Measurements from ENCODE around the gene HDAC4. TPM values are rescaled to one million over a fixed set of nuclear protein-coding genes. Genes with fewer than 3 reads are reported as not detected.

The HDAC4 gene
- total and polyA plus RNA-seq, 10 of the 15 experiments (the other 5 are each of a cell fraction or from before 2014, with no cell fraction given), result 0.22 to 15.7 (median 4.8) TPM

- Histone ChIP-seq H4K20me1 (ENCODE audit: control insufficient read depth, insufficient read depth) (no peaks in the 10 kb centered on the region), H3K4me3 (no peak overlapping the region), H3K4me1 (ENCODE audit: control insufficient read depth, insufficient read depth, low read length) (peaks cover 3% of the 10 kb centered on the region; the same call in 1 of the 2 replicates), H3K9ac (ENCODE audit: control insufficient read depth, insufficient read depth, low read length) (no peak overlapping the region), H3K4me2 (ENCODE audit: control insufficient read depth, insufficient read depth) (no peak overlapping the region), H3K9me3 (replicated peaks; ENCODE audit: control insufficient read depth, insufficient read depth, low read length) (no peaks in the 10 kb centered on the region), H3K79me2 (ENCODE audit: control insufficient read depth, insufficient read depth, low read length) (no peaks in the 10 kb centered on the region), H2AFZ (ENCODE audit: control insufficient read depth, low read depth, low read length) (no peak overlapping the region), H3K27ac (ENCODE audit: control insufficient read depth, insufficient read depth) (no peak overlapping the region), H3K27me3 (replicated peaks in 1 of 2; ENCODE audit: control insufficient read depth in 2 of 2, insufficient read depth in 2 of 2, low read length in 1 of 2) (no peaks in the 10 kb centered on the region), H3K36me3 (ENCODE audit: control insufficient read depth in 2 of 2, insufficient read depth in 2 of 2, low read length in 1 of 2) (no peaks in the 10 kb centered on the region)
- intact Hi-C loops (cut with micrococcal nuclease; ENCODE audit: unreplicated experiment) (no loop called here), in situ Hi-C loops (cut with MboI) (no loop called here)
- ChIA-PET CTCF (no interaction called here), POLR2A (no interaction called here), RAD21 (ENCODE audit: unreplicated experiment) (no interaction called here), SMC1A (ENCODE audit: uncharacterized antibody, unreplicated experiment) (no interaction called here)
- 69% methylated on average over 8 of the region's 8 CpGs for WGBS (ENCODE audit: insufficient coverage, insufficient replicate concordance, low lambda C conversion rate, missing lambda C conversion rate)
- TF ChIP-seq HDAC6 (IDR thresholded peaks at IDR 0.05; ENCODE audit: unreplicated experiment), result no peak
- FAIRE-seq (no peak), DNase-seq (ENCODE audit: low read depth, low spot score) (no peak), ATAC-seq (no peak)
- no TSS peak for BruUV-seq (replicated peaks)
Measured at GRCh38 chr2:239113615-239114014, 287.2 kb downstream of the HDAC4 start.

GRCh38 chr2:239113171-239113570 lies 287.6 kb downstream of the HDAC4 start:
- no peaks in the 10 kb centered on the region for H3K27me3 ChIP-seq (replicated peaks in 1 of 2; ENCODE audit: control insufficient read depth in 2 of 2, insufficient read depth in 2 of 2, low read length in 1 of 2)
- no peak overlapping the region for H2AFZ ChIP-seq (ENCODE audit: control insufficient read depth, low read depth, low read length)
- H3K9me3 ChIP-seq (replicated peaks; ENCODE audit: control insufficient read depth, insufficient read depth, low read length), result no peaks in the 10 kb centered on the region
- H3K4me3 ChIP-seq, result no peak overlapping the region
- intact Hi-C loops (cut with micrococcal nuclease; ENCODE audit: unreplicated experiment) (no loop called here), in situ Hi-C loops (cut with MboI) (no loop called here)
- H3K79me2 ChIP-seq (ENCODE audit: control insufficient read depth, insufficient read depth, low read length), result no peaks in the 10 kb centered on the region
- H4K20me1 ChIP-seq (ENCODE audit: control insufficient read depth, insufficient read depth), result no peaks in the 10 kb centered on the region
- ATAC-seq (no peak), DNase-seq (ENCODE audit: low read depth, low spot score) (no peak), FAIRE-seq (no peak)
- ChIA-PET CTCF (no interaction called here), RAD21 (ENCODE audit: unreplicated experiment) (no interaction called here), SMC1A (ENCODE audit: uncharacterized antibody, unreplicated experiment) (no interaction called here), POLR2A (no interaction called here)
- no peak overlapping the region for H3K4me2 ChIP-seq (ENCODE audit: control insufficient read depth, insufficient read depth)
- H3K9ac ChIP-seq (ENCODE audit: control insufficient read depth, insufficient read depth, low read length), result no peak overlapping the region
- H3K36me3 ChIP-seq (ENCODE audit: control insufficient read depth in 2 of 2, insufficient read depth in 2 of 2, low read length in 1 of 2), result no peaks in the 10 kb centered on the region
- no peaks in the 10 kb centered on the region for H3K4me1 ChIP-seq (ENCODE audit: control insufficient read depth, insufficient read depth, low read length)
- BruUV-seq (replicated peaks), result no TSS peak
- H3K27ac ChIP-seq (ENCODE audit: control insufficient read depth, insufficient read depth), result no peak overlapping the region
- 52% methylated on average over 12 of the region's 12 CpGs for WGBS (ENCODE audit: insufficient coverage, insufficient replicate concordance, low lambda C conversion rate, missing lambda C conversion rate)
- no peak for TF ChIP-seq BCL11A (IDR thresholded peaks at IDR 0.05; ENCODE audit: low read depth, low read length)
- no peak for TF ChIP-seq NFIC (IDR thresholded peaks at IDR 0.05; ENCODE audit: low read depth, low read length)
- no peak for TF ChIP-seq HSF1 (IDR thresholded peaks at IDR 0.05; ENCODE audit: low read depth, low read length)
- no peak for TF ChIP-seq BMI1 (IDR thresholded peaks at IDR 0.05; ENCODE audit: borderline replicate concordance)
- no peak for TF ChIP-seq ATF3 (IDR thresholded peaks at IDR 0.05; ENCODE audit: borderline replicate concordance, extremely low read depth, low read depth, low read length)
- TF ChIP-seq, protein P1, sequence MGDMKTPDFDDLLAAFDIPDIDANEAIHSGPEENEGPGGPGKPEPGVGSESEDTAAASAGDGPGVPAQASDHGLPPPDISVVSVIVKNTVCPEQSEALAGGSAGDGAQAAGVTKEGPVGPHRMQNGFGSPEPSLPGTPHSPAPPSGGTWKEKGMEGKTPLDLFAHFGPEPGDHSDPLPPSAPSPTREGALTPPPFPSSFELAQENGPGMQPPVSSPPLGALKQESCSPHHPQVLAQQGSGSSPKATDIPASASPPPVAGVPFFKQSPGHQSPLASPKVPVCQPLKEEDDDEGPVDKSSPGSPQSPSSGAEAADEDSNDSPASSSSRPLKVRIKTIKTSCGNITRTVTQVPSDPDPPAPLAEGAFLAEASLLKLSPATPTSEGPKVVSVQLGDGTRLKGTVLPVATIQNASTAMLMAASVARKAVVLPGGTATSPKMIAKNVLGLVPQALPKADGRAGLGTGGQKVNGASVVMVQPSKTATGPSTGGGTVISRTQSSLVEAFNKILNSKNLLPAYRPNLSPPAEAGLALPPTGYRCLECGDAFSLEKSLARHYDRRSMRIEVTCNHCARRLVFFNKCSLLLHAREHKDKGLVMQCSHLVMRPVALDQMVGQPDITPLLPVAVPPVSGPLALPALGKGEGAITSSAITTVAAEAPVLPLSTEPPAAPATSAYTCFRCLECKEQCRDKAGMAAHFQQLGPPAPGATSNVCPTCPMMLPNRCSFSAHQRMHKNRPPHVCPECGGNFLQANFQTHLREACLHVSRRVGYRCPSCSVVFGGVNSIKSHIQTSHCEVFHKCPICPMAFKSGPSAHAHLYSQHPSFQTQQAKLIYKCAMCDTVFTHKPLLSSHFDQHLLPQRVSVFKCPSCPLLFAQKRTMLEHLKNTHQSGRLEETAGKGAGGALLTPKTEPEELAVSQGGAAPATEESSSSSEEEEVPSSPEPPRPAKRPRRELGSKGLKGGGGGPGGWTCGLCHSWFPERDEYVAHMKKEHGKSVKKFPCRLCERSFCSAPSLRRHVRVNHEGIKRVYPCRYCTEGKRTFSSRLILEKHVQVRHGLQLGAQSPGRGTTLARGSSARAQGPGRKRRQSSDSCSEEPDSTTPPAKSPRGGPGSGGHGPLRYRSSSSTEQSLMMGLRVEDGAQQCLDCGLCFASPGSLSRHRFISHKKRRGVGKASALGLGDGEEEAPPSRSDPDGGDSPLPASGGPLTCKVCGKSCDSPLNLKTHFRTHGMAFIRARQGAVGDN (IDR thresholded peaks at IDR 0.05), result no peak
- no peak for TF ChIP-seq PAX8 (IDR thresholded peaks at IDR 0.05)
- no peak for TF ChIP-seq IKZF1 (conservative IDR thresholded peaks at IDR 0.05)
- TF ChIP-seq RELA (IDR thresholded peaks at IDR 0.05; ENCODE audit: borderline replicate concordance, partially characterized antibody), result no peak
- no peak for TF ChIP-seq SMAD5 (IDR thresholded peaks at IDR 0.05; ENCODE audit: low read depth)
- TF ChIP-seq IKZF2 (IDR thresholded peaks at IDR 0.05), result no peak
- no peak for TF ChIP-seq EED (IDR thresholded peaks at IDR 0.05; ENCODE audit: low read depth)
- no peak for TF ChIP-seq HDAC2 (IDR thresholded peaks at IDR 0.05)
- TF ChIP-seq TCF7 (IDR thresholded peaks at IDR 0.05; ENCODE audit: borderline replicate concordance), result no peak

All from GM12878 (cell line).